NCI-H2196 treated with DMSO at 0.1 percent for 48 hours (cell line): ENCODE measurements around the gene SHD.
"Not testable (repeated sequence)": the region's sequence is repeated elsewhere in the genome, so short reads cannot be mapped to it uniquely, and the experiment has no call there.

Experiments
- DNase-seq: peaks from one replicate; lab custom pipeline; 2025; ENCODE audit not compliant: unreplicated experiment; lab: John Stamatoyannopoulos, UW

The SHD gene, protein sequence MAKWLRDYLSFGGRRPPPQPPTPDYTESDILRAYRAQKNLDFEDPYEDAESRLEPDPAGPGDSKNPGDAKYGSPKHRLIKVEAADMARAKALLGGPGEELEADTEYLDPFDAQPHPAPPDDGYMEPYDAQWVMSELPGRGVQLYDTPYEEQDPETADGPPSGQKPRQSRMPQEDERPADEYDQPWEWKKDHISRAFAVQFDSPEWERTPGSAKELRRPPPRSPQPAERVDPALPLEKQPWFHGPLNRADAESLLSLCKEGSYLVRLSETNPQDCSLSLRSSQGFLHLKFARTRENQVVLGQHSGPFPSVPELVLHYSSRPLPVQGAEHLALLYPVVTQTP

DNA sequence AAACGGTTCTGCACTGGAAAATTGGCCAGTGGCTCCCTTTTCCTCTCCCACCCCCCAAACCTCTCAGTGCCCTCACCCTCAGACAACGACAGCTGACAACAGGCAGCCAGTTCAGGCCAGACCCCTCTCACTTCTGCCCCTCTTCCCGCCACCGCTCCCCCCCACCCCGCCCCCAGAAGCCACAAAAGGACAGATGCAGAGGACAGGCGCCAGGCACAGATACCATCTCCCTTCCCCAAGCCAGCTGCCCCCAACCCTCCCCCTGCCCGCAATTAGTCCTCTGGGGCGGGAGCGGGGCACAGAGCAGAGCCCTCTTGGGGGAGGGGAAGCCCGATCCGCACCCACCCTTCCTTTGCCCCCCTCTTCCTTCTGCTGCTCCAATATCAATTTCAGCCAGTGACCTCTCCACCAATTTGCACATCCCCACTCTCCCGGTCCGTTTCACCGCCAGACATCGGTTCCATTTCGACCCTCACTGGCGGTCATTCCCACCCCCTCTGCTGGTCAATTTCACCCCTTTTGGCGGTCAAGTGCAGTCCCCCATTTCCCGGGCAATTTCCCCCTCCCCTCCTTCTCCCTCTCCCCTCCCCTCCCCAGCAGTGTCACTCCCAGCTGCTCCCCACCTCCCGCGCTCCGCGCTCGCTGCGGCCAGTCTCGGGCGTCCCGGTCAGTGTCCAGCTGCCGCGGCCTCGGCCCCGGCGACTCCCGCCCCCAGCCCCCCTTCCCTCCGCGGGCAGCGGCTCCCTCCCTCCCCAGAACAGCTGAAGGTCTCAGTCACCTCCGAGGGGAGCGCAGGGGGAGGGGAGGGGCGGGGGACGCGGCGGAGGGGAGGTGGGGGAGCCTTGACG, at the start of gene SHD:
Gene SHD (plus strand): TSS at position 848 of the 848 bp plus-strand sequence. CDS start 798 bp downstream, outside the sequence.
- no peak for DNase-seq

DNA sequence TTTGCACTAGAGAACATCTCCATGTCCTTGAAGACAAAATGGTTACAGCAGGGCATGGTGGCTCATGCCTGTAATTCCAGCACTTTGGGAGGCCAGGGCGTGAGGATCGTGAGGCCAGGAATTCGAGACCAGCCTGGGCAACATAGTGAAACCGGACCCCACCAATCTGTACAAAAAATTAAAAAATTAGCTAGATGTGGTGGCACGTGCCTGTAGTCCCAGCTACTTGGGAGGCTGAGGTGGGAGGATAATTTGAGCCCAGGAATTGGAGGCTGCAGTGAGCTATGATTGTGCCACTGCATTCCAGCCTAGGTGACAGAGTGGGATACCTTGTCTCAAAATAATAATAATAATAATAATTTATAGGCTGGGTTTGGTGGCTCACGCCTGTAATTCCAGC, 48.8 kb upstream of the SHD start:
- DNase-seq, result not testable (repeated sequence)

DNA sequence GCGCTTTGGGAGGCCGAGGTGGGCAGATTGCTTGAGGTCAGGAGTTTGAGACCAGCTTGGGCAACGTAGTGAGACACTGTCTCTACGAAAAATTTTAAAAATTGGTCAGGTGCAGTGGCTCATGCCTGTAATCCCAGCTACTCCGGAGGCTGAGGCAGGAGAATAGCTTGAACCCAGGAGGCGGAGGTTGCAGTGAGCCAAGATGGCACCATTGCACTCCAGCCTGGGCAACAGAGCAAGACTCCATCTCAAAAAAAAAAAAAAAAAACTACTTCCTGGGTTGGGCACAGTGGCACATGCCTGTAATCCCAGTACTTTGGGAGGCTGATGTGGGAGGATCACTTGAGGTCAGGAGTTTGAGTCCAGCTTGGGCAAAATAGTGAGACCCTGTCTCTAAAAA, 47.5 kb upstream of the SHD start:
- not testable (repeated sequence) for DNase-seq

DNA sequence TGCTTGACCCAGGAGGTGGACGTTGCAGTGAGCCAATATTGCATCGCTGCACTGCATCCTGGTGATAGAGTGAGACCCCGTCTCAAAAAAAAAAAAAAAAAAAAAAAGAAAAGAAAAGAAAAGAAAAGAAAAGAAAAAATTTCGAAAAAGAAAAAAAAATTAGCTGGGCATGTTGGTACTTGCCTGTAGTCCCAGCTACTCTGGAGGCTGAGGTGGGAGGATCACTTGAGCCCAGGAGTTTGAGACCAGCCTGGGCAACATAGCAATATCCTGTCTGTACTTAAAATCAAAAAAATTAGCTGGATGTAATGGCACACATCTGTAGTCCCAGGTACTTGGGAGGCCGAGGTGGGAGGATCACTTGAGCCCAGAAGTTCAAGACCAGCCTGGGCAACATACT, 46.9 kb upstream of the SHD start:
- not testable (repeated sequence) for DNase-seq

DNA sequence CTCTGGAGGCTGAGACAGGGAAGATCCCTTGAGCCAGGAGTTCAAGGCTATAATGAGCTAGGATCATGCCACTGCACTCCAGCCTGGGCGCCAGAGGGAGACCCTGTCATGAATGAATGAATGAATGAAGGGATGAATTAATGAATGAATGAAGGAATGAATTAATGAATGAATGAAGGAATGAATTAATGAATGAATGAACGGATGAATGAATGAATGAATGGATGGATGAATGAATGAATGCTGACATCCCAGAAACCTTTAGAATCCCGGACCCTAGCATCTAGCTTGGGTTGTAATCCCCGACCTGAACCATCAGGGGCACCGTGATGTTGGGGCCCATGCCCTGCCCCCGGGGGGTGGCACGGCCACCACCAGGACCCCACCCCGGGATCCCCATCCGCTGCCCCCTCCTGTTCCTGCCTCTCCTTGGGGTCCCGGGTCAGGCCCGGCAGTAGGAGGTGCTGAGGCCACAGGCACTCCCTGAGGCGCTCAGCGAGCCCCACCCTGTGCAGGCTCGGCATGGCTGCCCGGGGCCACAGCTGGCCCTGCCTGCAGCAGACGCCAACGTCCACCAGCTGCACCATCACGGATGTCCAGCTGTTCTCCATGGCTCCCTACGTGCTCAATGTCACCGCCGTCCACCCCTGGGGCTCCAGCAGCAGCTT, 46.3 kb upstream of the SHD start:
- no peak for DNase-seq

DNA sequence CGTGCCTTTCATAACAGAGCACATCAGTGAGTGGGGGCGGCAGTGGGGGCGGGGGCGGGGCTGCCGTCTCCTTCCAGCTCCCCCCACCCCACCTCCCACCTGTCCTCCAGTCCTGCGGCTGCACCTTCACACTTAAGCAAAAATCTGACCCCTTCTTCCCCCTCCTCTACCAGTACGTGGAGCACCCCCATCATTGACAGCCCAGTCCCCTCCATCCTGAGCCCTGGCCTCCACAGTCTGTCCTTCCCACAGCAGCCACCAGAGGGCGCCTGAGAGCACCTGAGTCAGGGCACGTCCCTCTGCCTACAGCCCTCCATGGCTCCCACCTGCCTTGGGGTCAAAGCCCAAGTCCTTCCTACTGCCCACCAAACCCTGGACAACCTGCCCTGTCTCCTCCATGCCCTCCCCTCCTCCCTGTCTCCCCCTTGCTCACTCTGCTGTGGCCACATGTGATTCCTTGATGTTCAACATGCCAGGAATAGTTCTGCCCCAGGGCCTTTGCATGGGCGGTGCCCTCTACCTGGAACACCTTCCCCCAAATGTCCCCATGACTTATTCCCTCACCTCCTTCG, 45.7 kb upstream of the SHD start:
- DNase-seq, result no peak

DNA sequence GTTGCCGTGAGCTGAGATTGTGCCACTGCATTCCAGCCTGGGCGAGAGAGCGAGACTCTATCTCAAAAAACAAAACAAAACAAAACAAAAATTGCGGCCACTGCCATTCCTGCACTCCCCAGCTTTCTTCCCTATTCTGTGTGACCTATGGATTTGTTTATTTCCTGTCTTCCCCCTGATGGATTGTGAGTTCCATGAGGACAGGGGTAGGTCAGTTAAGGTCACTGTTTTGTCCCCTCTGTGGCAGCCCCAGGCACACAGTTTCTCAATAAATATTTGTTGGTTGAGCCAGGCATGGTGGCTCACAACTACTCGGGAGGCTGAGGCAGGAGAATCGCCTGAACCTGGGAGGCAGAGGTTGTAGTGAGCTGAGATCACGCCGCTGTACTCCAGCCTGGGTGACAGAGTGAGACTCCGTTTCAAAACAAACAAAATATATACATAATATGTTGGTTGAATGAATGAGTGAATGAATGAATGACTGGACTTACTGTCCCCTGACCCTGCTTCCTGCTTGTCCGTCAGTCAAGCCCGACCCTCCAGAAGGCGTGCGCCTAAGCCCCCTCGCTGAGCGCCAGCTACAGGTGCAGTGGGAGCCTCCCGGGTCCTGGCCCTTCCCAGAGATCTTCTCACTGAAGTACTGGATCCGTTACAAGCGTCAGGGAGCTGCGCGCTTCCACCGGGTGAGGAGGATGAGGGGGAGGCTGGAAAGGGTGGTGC, 44.8 kb upstream of the SHD start:
- DNase-seq, result peak; percentile 43

DNA sequence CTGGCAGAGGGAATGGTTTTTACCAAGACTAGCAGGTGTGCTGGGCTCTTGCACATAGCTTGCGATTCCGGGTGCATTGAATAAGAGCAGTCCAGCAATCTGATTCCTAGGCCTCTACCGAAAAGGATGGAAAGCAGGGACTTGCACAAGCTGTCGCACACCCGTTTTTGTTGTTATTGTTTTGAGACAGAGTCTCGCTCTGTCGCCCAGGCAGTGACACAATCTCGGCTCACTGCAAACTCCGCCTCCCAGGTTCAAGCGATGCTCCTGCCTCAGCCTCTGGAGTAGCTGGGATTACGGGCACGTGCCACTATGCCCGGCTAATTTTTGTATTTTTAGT, 44.2 kb upstream of the SHD start:
- no peak for DNase-seq

DNA sequence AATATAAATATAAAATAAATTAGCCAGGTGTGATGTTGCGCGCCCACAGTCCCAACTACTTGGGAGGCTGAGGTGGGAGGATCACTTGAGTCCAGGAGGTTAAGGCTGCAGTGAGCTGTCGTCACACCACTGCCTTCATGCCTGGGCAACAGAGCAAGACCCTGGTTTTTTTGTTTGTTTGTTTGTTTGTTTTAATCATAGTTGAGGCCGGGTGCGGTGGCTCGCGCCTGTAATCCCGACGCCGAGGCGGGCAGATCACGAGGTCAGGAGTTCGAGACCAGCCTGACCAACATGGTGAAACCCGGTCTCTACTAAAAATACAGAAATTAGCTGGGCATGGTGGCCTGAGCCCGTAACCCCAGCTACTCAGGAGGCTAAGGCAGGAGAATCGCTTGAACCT, 41.6 kb upstream of the SHD start:
- DNase-seq, result not testable (repeated sequence)

DNA sequence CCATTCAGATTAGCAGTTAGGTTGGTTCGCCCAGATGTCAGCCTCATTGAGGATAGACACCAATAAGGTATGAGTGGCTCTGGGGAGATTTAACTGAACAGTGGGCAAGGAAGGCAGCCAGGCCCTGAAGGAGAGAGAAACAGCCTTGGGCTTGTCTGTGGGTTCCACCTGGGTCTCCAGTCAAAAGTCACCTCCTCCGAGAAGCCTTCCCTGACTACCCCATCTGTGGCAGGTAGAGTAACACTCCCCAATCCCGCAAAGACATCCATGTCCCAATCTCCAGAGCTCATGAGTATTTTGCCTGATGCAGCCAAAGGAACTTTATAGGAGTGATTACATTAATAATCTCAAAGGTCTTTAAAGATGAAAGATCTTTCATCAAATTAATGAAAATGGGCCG, 40.2 kb upstream of the SHD start:
- DNase-seq, result no peak

DNA sequence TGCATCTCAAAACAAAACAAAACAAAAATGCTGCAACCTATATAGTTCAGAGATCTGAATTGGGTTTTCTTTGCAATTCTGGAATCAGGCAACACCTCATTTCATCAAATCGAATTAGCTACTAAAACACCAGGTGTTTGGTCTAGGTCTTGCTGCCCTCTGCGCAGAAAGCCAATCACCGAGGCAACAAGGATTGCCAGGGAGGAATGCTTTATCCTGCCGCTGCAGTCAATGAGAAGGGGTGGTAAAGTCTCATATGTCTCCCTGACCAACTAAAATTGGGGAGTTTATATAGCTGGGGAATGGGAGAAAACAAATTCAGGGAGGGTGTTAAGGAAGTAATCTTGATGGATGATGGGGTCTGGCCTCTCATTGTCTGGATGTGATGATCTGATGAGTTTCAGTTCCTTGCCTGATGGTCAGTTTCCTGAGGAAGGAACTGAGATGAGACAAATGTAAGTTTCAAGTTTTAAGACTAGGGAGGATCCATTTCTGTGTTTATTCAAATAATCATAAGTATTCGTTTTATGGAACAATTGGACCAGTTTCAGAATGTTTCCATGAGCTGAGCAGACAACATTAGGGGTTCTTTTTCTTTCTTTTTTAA, 37.1 kb upstream of the SHD start:
- DNase-seq, result no peak

DNA sequence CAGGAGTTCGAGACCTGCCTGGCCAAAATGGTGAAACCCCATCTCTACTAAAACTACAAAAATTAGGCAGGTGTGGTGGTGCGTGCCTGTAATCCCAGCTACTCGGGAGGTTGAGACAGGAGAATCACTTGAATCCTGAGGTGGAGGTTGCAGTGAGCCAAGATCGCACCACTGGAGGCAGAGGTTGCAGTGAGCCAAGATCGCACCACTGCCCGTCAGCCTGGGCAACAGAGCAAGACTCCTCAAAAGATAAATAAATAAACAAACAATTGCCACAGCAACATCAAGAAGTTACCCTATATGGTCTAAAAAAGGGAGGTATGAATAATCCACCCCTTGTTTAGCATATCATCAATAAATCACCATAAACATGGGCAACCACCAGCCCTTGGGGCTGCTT, 33.1 kb upstream of the SHD start:
- not testable (repeated sequence) for DNase-seq

DNA sequence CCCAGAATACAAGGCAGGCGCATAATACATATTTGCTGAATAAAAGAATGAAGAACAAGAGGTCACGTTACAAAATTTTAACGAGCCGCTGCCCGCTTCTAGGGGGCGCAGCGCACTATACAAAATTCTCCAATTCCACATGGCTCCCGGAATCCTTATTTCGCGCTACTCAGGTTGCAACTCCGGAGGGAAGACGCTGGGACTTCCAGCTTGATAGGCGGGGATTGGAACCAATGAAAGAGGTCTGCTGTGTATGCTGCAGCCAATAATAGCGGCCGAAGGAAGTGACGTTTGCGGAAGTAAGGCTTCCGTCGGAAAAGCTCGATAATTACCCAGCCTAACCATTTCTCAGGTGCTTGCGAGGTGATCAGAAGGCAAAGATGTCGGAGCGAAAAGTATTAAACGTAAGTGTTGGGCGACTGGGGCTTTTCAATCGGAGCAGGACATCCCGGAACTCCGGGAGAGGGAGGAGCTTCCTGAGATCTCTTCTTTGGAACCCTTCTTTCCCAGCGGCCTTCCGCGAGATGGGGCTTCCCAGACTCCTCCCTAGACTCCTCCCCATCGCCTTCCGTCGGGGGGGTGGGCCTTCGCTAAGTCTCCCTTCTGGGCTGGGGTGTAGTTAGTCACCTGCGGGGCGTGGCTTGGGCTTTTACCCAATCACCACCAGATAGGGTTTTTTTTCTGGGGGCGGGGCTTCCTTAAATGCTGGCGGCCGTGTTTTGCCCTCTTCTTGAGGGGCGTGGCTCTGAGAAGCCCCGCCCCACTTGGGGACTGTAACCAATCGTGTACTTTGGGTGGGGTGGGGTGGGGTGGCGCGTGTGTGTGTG, 32.1 kb upstream of the SHD start, which contains the start of gene YJU2:
Gene YJU2 (plus strand): TSS at position 314 of the 827 bp plus-strand sequence. CDS start 67 bp downstream, at position 381.
- DNase-seq, result peak; percentile 96

DNA sequence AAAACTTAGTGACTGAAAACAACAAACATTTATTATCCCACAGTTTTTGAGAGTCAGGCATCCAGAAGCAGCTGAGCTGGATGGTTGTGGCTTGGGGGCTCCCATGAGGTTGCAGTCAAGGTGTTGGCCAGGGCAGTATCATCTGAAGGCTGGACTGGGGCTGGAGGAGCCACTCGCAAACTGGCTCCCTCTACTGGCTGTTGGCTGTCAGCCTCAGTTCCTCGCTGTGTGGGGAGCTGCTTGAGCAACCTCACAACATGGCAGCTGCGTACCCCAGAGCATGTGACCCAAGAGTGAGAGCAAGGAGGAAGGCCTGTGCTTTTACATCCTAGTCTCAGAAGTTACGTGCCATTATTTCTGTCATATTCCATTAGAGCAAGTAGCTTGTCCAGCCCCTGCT, 22.5 kb upstream of the SHD start:
- no peak for DNase-seq

DNA sequence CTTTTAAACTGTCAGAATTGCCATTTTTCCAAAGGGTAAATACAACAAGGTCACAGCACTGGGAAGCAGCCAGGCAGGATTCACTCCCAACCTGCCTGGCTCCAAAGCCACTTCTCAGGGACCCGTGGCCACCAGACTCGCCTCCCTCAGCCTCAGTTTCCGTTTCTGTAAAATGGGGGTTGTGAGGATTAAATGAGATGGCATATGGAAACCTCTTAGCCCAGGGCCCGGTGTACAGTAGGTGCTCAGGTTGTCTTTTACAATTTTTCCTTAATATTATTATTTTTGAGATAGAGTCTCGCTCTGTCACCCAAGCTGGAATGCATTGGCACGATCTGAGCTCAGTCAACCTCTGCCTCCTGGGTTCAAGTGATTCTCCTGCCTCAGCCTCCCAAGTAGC, 22.0 kb upstream of the SHD start:
- no peak for DNase-seq

DNA sequence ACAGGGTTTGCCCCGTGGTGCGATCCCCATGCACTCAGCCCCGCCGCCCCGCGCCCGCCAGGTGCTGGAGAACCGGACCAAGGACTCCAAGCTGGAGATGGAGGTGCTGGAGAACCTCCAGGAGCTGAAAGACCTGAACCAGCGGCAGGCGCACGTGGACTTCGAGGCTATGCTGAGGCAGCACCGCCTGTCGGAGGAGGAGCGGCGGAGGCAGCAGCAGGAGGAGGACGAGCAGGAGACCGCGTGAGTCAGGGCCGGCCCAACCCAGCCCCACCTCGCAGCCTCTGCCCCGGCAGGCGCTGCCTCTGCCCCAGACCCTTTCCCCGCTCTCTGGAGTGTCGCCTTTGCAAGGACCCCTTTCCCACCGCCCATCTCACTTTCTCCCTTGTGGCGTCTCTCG, 20.9 kb upstream of the SHD start:
- no peak for DNase-seq

DNA sequence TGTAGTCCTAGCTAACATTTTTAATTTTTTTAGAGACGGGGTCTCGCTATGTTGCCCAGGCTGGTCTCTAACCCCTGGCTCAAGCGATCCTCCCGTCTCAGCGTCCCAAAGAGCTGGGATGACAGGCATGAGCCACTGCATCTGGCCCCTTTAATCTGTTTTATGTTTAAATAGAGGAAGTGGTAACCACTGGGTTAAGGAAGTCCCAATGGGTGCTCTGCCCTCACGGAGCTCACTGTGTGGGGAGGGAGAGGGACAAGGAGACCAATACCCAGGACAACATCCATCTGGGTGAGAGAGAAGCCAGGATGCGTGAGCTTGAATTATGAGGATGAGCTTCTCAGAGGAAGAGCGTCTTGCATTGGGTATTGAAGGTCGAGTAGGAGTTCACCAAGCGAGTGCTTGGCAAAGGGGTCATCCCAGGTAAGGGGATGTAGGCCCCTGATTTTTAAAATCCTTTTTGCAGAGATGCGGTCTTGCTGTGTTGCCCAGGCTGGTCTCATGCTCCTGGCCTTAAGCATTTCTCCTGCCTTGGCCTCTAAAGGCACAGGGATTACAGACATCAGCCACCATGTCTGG, 18.4 kb upstream of the SHD start:
- DNase-seq, result no peak

DNA sequence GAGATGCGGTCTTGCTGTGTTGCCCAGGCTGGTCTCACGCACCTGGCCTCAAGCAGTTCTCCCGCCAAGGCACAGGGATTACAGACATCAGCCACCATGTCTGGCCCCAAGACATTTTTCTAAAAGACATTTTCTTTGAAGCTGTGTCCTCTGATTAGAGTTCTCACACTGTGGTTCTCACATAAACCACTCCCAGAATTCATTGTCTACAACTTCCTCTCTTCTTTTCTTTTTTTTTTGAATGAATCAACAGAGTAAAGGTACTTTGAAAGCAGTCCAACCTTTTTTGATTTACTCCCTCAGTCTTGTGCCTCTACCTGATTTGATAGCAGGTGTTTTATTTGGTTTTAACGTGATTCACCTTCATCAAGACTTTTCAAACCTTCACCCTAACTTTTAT, 14.3 kb upstream of the SHD start:
- DNase-seq, result no peak
